ENCODE measurements around the gene CD47.

- no peak for TF ChIP-seq CTCF (IDR thresholded peaks at IDR 0.05)
- TF ChIP-seq POLR2AphosphoS5 (IDR thresholded peaks at IDR 0.05; ENCODE audit: low read depth, low read length), result no peak
- no peak for TF ChIP-seq TCF7L2 (IDR thresholded peaks at IDR 0.05; ENCODE audit: low read depth, low read length)
Observed at GRCh38 chr3:108021131-108021530, 69.7 kb downstream of the CD47 start.

All from Panc1 (cell line).